Ureter (tissue), 1 donor: ENCODE results near the gene FANCE. TPM values are rescaled to one million over a fixed set of nuclear protein-coding genes. Genes with fewer than 3 reads are reported as not detected.
"Not testable (repeated sequence)": the region's sequence is repeated elsewhere in the genome, so short reads cannot be mapped to it uniquely, and the experiment has no call there.

ENCODE experiments used
- DNase-seq: peaks from one replicate; pipeline ENCODE4 v3.0.0-alpha.2; 2020; ENCODE audit warnings: low spot score
- total RNA-seq: library from RNA; stranded (reverse); gene quantifications from one replicate; pipeline ENCODE4 v1.2.4, GENCODE V29; 2023
- donor health status: DM: yes; HTN: yes; CAD: no.

FANCE gene
- total RNA-seq, 1 donor from 2014 or later: 5.5 TPM

DNA sequence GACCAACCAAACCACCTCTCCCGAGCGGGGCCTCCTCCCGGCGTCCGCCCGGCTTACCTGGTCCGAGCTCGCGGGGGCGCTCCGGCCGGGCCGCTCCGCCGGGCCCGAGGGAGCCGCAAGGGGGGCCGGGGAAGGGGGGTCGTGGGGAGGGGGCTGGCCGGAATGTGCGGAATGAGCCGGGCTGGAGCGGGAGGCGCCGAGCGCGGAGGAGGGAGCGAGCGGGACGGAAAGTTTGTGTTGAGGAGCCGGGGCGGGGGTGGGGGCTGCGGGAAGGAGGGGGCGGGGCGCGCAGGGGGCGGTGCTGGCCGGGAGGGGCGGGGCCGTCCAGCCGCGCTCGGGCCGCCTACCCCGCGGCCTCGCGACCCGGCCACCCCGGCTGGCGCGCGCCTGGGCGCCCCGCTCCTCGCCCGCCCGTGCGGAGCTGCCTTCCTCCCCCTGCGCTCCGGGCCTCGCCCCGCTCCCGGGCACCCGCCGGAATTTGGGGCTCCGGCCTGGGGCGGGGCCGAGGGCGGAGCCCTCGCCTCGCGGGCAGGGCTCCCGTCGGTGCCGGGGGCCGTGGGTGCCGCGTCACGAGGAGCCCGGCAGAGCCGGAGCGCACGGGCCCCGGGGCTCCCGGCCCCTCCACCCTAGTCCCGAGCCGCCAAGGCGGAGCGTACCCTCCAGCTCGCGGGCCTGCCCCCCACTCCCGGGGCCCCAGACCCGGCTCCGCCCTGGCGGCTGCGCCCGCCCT lies 44.9 kb downstream of the FANCE start, which contains the start of gene TEAD3:
Gene TEAD3 (minus strand): TSS at position 239 of the 730 bp plus-strand sequence.
- DNase-seq: peak; percentile 82

DNA sequence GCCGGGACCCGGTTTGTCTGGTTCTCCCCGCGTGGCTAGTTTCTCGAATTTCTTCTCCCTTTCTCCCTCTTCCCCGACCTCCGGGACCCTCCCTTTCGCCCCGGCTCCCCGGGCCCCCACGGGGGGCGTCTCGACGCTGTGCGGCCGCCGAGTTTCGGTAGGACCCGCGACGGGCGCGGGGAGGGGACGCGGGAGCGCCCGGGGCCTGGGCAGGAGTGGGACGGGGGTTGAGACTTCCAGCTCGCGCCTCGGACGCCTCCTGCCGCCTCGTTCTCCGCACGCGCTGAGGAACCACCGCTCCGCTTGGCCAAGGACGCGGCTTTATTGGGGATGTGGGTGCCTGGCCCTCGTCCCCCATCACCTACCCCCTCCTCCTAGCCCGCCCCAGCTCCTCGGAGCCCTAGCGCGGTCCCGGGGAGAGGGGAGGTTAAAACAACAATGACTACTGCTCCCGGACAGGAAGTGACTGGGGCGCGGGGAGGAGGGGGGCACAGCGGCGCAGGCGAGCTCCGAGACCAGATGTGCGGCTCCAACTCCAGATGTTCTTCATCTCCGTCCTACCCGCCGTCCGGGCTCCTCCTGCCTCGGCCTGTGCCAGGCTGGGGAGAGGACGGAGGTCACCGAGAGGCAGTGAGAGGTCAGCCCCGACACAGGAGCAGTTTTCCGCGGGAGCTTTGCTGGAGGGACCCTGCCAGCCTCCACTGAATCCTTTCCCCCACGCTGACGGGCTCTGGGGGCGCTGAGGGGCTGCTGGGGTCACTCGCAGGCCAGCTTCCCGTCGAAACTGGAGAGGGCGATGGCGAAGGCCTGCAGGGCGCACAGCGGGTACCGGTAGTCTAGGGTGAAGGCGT lies 45.7 kb downstream of the FANCE start:
- DNase-seq: peak; percentile 85

- no peak for DNase-seq
These were observed 46.4 kb downstream of the FANCE start for GRCh38 chr6:35498422-35499067.

DNA sequence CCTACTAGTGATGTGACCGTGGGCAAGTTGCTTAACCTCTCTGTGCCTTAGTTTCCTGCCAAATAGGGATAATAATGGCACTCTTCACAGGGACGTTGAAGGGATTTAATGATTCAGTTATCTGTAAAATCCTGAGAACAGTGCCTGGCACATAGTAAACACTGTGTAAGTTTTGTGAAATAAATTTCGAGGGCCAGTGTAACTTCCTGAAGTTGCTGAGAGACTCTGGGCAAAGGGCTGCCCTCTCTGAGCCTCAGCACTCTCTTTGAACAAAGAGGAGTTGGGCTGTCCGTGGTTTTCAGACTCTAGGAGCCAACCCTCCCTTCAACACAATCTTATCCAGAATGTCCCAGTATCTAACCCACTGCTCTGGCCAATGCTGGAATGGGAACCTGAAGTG lies 47.2 kb downstream of the FANCE start:
- no peak for DNase-seq

- DNase-seq: no peak
These were observed 48.6 kb downstream of the FANCE start for GRCh38 chr6:35500782-35501181.

GRCh38 chr6:35501784-35502183 lies 49.6 kb downstream of the FANCE start:
- no peak for DNase-seq

DNA sequence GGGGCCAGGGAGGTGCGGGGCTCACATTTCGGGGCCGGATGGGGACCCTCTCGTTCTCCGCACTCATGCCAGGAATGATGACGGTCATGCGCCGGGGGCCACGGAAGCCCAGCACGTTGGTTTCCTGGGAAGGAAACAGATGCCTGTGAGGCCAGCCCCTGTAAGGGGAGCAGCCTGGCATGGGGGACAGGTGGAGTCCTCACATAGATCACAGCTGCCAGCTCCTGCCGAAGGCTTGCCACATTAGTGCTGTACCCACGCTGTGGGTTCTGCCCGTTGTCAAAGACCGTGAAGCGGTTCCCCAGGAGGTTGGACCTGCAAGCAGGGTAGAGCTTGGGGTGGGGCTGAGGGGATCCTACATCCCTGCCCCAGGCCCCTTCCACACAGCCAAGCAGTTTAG lies 51.4 kb downstream of the FANCE start:
- no peak for DNase-seq

- no peak for DNase-seq
These were observed 53.9 kb downstream of the FANCE start for GRCh38 chr6:35505999-35506412.

DNA sequence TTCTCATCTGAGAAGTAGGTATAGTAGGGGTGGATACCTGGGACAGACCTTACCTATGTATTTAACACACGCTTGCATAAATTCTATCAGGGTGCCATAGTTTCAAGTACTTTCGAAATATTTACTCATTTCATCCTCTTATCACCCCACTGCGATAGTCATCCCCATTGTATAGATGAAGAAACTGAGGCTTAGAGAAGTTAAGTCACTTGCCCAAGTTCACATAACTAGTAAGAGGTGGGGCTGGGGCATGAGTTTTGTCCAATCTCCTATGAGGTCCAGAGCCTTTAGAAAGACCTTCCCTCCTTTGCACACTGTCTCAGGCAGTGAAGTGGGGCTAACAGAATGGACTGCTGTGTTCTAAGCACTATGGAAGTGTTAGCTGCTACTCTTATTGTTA lies 54.4 kb downstream of the FANCE start:
- DNase-seq: no peak

- no peak for DNase-seq
These were observed 55.1 kb downstream of the FANCE start for GRCh38 chr6:35507221-35507620.

DNA sequence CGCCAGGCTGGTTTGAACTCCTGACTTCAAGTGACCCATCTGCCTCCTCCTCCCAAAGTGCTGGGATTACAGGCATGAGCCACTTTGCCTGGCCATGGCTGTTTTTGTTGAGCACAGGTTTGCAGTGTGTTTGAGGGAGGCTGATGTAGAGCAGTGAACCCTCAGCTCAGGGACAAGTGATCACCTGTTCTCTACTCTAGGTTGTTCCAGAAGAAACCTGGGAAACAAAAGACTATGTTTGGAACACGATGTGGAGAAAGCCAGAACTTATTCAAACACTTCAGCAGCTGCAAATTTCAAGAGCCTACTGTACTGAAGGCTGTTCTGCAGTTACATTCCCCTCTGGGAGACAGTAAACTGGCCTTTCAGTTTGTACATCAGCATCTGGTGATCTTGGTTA lies 55.9 kb downstream of the FANCE start:
- no peak for DNase-seq

- no peak for DNase-seq
These were observed 56.4 kb downstream of the FANCE start for GRCh38 chr6:35508542-35508941.

- DNase-seq: no peak
These were observed 58.9 kb downstream of the FANCE start for GRCh38 chr6:35510916-35511561.

DNA sequence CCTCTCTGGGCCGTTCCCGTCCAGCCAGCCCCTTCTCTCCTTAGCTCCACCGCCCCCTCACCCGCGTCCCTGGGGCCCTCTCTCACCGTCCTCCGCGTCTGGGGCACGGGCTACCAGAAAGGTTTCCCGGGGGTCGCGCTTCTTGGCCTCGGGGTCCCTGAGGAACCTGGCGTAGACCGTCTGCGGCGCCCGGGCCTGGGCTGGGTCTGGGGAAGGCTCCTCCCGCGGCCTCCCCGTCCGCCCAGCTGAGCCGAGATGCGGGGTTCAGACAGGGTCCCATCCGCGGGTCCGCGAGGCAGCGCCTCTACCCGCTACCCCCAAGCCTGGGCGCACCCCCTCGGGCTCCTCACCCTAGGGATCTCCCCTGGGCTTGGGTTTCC lies 59.4 kb downstream of the FANCE start:
- no peak for DNase-seq

- DNase-seq: no peak
These were observed 59.9 kb downstream of the FANCE start for GRCh38 chr6:35512006-35512405.

DNA sequence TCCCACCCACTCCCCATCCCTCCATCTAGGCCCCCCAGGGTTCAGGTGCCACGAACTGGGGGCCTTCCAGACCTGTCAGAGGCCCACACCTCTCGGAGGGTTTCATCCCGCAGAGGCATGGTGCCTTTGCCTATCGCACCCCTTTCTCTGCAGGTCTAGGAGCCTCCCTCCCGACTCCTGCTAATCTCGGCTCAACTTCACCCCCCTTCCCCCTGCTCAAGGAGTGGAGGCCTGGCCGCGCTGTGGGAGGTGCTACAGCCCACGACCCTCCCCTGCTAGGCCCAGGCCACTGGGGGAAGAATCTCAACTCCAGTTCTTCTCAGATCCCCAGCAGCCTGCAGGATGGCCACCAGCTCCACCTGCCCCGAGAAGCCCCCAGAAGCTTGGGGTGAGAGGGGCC lies 60.6 kb downstream of the FANCE start, which contains the start of gene TULP1:
Gene TULP1 (minus strand): TSS at position 157 of the 400 bp plus-strand sequence. CDS start 38 bp downstream, at position 119.
- DNase-seq: no peak

GRCh38 chr6:35514587-35514986 lies 62.4 kb downstream of the FANCE start:
- DNase-seq: no peak

DNA sequence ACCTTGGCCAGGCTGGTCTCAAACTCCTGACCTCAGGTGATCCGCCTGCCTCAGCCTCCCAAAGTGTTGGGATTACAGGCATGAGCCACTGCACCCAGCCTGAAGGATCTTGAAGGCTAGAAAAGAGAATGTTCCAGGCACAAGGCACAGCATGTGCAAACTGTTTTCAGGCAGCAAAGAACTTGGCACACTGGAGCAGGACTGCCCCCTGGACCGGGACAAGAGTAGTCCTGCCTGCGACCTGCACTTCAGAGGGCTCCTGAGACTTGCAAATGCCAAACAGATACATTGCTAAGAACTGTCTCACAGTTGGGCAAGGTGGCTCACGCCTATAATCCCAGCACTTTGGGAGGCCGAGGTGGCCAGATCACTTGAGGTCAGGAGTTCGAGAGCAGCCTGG lies 63.8 kb downstream of the FANCE start:
- not testable (repeated sequence) for DNase-seq
